ENCODE data around the gene STAT3. TPM values are rescaled to one million over a fixed set of nuclear protein-coding genes. Genes with fewer than 3 reads are reported as not detected.
"Not testable (repeated sequence)": the region's sequence is repeated elsewhere in the genome, so short reads cannot be mapped to it uniquely, and the experiment has no call there.

The STAT3 gene
- total RNA-seq, 1 donor from 2014 or later: 191 TPM

DNA sequence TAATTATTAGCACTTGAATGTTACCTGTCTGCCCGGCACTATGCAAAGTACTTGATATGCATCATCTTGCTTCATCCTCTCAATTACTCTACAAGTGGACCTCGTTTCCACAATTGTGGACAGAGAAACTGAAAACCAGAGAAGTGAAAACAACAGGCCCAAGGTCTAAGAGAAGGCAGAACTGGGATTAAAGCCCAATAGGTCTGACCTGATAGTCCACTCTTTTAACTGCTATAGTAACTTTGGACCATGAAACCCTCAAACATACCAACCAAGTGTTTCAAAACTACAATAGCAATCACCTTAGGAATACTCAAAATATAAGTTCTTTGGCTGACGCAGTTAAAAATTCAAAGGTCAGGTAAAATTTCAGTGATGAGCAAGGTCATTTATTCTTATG, 7.3 kb downstream of the STAT3 start:
- no peak for ATAC-seq

DNA sequence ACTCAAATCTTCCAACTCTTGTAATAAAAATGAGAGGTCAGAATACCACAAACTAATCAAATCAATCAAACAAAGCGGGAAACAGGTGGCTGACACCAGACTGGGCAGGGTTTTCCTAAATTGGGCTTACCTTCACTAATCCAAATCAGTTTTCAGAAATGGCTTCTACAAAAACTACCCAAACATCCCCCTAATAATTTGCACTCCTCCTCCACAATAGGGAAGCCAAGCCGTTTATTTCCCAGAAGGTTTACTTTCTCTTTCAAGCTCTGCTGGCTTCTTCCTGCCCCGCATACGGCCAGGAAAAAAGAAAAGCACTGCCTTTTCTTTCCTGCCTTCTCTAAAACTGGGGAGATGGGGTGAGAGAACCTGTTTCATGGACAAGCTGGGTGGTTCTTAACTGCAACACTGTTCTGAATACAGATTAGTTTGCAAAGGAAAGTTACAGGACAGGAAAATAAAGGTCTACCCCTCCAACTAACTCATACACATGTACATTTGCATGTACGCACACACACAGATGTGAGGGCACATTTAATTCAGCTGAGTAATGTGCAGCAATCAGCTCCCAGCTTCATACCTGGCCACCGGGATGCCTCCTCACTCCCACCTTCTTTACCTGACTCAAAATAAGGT, 9.2 kb downstream of the STAT3 start:
- peak; percentile 67 for ATAC-seq

DNA sequence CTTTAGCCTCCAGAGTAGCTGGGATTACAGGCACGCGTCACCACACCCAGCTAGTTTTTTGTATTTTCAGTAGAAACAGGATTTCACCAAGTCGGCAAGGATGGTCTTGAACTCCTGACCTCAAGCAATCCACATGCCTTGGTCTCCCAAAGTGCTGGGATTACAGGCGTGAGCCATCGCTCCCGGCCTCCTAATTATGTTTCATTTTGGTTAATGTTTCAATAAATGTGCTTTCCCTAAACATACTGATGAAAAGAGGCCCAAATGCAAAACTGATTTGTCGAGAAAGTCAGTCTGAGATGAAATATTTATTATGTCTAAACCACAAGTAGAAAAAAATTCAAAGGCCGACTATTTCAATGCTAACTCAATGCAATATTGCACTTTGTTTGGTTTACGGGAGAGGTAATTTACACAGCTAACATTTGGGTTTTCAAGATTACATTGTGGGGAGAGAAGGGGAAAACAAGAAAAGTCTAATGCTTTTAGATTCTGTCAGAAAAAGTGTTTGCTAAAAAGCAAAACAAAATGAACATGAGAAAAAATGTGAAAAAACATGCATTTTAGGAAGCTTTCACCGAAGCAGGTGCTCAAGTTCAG, 9.8 kb downstream of the STAT3 start:
- ATAC-seq: no peak

DNA sequence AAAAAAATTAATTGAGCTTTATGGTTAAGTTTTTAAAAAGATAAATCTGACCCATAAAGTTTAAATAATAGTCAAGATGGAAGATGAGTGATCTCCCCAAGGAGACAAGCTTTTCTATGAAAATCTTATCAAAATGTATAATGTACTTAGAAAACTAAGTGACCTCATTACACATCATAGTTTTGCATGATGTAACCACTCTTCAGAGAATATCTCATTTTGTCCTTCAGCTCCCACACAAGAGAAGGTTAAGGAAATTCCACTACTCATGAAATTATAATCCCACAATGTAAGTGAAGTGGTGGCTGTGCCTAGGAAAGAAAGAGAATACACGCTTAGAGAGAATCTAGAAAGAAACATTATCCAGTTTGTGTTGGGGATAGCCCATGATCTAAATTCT, 14.3 kb downstream of the STAT3 start:
- no peak for ATAC-seq

DNA sequence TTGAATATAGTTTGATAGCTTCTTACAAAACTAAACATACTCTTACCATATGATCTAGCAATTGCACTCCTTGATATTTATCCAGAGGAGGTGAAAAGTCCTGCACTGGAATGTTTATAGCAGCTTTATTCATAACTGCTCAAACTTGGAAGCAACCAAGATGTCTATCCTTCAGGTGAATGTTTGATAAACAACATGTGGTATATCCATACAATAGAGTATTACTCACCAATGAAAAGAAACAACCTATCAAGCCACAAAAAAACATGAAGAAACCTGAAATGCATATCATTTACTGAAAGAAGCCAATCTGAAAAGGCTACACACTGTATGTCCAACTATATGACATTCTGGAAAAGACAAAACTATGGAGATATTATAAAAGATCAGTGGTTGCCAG, 16.1 kb downstream of the STAT3 start:
- ATAC-seq: no peak

DNA sequence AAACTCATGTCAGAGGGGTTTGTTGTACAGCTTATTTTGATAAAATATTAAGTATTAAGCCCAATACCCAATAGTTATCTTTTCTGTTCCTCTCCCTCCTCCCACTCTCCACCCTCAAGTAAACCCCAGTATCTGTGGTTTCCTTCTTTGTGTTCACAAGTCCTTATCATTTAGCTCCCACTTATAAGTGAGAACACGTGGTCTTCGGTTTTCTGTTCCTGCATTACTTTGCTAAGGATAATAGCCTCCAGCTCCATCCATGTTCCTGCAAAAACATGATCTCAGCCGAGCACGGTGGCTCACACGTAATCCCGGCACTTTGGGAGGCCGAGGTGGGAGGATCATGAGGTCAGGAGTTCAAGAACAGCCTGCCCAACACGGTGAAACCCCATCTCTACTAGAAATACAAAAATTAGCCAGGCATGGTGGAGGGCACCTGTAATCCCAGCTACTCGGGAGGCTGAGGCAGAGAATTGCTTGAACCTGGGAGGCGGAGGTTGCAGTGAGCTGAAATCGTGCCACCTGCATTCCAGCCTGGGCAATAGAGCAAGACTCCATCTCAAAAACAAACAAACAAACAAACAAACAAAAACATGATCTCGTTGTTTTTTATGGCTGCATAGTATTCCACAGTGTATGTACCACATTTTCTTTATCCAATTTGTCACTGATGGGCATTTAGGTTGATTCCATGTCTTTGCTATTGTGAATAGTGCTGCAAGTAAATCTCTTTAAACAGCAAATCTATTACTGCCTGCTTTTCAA, 19.3 kb downstream of the STAT3 start:
- ATAC-seq: not testable (repeated sequence)

DNA sequence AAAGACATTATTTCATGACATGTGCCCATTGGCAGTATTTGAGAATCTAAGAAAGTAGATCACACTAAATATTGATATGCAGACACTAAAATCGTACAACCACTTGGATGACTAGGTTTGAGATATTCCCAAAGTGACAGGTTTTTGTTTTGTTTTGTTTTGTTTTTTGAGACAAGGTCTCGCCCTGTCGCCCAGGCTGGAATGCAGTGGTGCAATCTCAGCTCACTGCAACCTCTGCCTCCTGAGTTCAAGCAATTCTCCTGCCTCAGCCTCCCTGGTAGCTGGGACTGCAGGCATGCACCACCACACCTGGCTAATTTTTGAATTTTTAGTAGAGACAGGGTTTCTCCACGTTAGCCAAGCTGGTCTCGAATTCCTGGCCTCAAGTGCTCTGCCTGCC, 19.9 kb downstream of the STAT3 start:
- not testable (repeated sequence) for ATAC-seq

DNA sequence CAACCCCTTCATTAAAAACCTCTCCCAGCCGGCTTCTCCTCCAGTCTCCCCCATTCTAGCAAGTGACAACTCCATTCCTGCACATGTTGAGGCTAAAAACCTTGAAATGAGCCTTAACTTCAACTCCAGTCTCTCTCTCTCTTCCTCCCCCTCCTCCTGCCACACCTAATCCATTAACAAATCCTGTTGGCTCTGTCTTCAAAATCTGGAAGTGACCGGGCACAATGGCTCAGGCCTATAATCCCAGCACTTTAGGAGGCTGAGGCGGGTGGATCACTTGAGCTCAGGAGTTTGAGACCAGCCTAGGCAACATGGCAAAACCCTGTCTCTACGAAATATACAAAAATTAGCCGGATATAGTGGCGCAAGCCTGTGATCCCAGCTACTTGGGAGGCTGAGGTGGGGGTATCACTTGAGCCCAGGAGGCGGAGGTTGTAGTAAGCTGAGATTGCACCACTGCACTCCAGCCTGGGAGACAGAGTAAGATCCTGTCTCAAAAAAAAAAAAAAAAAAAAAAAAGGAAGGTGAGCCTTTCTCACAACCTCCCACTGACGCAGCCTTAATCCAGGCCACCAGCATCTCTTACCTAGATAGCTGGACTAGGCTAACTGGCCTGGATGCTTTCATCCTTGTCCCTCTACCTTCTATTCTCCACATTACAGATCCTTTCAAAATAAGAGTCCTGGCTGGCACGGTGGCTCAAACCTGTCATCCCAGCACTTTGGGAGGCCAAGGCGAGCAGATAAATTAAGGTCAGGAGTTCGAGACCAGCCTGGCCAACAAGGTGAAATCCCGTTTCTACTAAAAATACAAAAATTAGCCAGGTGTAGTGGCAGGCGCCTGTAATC, 21.8 kb downstream of the STAT3 start:
- not testable (repeated sequence) for ATAC-seq

DNA sequence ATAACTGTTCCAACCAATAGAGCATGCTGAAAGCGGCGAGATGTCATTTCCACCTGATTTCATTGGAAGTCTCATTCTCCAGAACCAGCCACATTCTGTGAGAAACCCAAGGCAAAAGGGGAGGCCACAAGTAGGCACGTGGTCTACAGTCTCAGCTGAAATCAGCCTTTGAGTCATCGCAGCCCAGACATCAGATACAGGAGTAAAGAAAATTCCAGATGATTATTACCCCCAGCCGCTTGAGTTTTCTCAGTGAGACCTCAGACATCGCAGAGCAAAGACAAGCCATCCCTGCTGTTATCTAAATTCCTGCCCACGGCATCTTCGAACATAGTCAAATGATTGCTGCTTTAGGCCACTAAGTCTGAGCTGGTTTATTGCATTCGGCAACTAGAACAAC, 23.1 kb downstream of the STAT3 start:
- no peak for ATAC-seq

DNA sequence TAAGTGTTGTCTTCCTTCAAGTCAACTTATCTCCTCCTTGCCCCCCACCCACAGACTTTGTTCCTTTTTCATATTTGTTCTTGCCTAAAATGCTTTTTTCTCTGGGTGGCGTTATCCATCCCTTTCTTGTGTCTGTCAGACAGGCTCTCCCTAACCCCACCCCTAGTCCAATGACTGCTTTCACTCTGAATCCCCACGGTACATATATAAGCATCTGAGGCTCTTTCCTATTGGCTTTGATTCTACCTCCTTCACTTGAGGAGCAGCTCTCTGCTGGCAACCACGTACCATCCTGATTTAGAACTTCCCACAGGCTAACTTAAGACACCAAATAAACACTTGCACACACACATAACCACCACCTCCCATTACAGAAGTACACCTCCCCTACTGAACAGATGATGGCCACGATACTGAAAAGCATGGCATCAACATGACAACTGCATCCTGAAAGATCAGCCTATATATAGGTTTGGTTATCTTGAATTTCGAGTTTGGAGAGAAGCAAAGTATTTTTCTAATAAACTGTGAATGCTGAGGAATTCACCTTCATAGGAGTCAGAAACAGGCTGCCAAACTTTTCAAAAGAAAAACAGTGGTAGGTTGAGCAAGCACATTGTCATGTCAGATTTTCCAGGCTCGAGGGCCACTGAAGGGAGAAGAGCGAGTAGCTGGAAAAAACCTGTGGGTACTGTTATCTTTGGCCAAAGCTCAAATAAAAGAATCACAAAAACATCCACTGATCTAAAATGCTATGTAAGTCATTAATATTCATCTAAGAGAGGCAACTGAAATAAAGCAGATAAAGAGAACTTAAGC, 24.3 kb downstream of the STAT3 start:
- ATAC-seq: peak; percentile 28

DNA sequence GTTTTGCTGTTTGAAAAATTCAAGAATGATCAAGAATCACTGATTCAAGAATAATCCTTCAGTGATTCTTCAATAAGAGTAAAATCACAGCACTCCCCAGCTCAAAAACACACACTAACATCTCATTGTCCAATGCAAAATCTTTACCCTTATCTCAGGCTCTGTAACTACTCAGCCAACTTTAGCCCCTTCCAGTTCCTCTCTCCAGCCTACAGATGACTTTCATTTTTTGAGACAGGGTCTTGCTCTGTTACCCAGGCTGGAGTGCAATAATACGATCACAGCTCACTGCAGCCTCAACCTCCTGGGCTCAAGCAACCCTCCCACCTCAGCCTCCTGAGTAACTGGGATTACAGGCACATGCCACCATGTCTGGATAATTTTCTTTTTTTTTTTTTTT, 25.0 kb downstream of the STAT3 start:
- ATAC-seq: no peak

DNA sequence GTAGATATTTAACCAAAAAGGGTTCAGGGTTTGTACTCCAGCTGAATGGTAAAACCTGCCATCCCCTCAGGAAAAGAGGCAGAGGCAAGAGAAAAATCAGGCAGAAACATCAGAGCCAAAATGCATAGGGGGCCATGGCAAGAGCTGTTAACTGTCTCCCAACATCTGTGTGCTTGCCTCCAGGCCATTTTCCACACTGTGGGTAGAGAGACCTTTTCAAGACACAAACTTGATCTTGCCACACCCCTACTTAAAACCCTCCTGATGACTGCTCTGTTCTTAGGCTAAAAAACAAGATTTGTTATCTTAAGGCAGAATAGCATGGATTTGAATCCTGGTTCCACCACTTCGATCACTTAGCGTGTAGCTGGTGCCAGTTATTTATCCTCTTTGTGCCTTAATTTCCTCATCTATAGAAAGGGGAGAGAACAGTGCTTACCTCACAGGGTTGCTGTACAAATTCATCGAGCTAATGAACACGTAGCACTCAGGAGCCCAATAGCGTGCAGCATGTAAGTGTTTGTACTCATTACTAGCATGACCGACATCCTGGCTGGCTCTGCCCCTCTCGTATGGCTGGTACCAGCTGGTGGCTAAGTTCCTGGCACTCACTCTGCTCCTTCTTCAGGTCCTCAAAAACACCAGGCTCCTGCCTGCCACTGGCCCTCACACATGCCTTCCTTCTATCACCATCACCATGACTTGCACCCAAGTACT, 25.8 kb downstream of the STAT3 start:
- ATAC-seq: peak; percentile 34

DNA sequence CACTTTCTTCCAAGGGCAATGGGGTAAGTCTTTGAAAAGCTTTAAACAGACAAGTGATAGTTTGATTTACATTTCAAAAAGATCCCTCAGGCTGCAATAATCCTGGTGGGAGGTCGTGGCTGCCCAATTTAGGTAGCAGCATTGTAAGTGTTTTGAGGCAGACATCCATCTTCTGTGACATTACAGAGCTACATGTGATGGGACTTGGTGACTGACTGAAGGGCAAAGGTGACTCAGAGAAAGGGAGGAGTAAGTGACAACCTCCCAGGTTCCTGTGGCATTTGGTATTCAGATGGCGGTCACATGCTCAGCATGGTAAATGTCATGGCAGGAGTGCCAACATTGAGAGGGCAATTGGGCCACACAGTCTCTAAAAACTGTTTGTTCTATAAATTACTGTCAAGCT, 26.5 kb downstream of the STAT3 start:
- peak; percentile 70 for ATAC-seq

DNA sequence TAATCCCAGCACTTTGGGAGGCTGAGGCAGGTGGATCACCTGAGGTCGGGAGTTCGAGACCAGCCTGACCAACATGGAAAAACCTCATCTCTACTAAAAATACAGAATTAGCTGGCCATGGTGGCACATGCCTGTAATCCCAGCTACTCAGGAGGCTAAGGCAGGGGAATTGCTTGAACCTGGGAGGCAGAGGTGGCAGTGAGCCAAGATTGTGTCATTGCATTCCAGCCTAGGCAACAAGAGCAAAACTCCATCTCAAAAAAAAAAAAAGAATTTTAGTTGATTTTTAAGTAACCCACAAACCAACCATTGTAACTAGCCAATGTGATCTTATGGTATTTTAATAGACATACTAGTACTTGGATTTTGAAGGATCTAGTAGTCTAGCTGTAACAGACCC, 27.9 kb downstream of the STAT3 start:
- not testable (repeated sequence) for ATAC-seq

DNA sequence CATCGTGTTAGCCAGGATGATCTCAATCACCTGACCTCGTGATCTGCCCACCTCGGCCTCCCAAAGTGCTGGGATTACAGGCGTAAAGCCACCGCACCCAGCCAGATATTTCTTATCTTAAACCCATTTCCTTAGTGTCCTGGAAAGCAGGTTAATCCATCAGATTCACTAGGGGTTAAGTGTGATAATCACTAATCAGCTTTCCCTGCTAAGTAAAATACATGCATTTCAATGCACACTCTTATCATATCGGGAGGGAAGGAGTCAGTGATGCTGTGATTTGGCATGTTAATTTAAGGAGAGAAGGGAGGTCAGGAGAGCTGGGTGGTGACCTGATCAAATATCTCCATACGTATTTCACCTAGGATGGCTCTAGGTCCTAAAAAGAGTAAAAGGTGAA, 29.1 kb downstream of the STAT3 start:
- no peak for ATAC-seq

DNA sequence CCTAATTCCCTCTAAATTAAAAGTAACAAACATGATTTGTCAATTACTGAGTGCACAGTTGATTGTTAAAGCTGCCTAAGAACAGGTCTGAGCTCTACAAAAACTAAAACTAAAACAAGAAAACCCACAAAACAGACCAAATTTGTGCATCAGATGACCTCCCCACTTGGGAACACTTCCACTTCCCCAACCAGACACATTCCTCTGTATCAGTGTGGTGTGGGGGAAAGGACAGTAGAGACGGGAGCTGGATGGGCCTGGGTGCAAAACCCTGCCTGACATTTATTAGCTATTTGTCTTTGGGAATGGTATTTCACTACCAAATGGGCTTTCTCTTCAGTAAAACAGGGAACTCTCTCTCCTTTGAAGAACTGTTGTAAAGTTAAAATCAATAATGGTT, 29.8 kb downstream of the STAT3 start:
- ATAC-seq: no peak

DNA sequence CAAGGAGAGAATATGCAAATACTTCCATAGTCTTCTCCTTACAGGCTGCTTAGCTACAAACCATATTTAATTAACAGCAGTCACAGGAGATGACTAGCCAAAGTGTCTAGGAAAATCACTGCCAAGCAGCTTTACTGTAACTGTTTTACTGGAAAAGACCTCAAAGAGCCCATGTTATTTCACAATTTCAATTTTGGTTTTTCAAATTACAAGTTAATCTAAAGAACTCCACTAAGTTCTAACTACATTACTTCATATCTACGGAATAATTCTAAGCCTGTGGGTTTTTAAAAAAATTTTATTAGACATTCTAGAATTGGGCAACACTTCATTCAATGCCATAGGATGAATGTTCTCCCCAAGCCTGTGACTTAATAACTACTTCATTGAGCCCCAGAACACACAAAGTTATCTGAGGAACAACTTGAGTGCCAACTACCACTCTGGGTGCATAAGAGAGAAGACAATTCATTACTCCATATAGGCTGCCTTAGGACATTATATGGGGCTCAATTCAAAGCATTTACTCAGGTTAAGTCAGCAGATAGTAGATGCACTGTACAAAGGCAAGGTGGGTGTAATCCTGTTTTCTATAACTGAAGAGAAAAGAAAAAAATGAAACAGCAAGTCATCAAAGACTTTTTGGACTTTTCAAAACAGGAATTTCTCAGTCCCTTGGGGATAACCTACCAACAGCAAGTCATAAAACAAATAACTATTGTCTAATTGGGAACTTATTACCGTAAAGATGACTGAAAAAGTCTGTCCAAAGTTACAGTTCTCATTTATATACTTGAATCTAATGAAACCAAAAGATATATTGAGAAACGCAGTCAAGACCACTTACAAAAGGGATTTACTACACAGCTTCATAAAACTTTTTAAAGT, 33.0 kb downstream of the STAT3 start:
- ATAC-seq: no peak

DNA sequence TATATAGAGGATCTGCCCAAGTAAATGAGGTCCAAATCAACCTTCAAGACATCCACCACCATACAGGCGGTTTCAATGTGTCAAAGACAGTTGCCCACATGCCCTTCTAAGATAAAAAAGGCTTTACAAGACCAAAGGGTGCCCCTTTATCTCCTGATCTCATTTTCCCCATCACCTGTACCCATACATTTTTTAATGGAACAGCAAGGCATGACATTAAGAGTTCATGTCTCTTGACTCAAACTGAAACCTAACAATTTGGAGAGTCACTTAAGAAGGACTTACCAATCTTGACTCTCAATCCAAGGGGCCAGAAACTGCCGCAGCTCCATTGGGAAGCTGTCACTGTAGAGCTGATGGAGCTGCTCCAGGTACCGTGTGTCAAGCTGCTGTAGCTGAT, 40.1 kb downstream of the STAT3 start:
- ATAC-seq: no peak

DNA sequence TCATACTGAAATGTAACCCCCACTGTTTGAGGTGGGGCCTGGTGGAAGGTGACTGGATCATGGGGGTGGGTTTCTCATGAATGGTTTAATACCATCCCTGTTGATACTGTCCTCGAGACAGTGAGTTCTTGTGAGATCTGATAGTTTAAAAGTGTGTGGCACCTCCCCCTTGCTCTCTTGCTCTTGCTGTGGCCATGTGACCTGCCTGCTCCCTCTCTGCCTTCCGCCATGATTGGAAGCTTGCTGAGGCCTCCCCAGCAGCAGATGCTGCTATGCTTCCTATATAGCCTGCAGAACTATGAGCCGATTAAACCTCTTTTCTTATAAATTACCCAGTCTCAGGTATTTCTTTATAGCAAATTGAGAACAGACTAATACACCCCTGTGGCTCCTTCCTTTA, 40.6 kb downstream of the STAT3 start:
- peak; percentile 11 for ATAC-seq

DNA sequence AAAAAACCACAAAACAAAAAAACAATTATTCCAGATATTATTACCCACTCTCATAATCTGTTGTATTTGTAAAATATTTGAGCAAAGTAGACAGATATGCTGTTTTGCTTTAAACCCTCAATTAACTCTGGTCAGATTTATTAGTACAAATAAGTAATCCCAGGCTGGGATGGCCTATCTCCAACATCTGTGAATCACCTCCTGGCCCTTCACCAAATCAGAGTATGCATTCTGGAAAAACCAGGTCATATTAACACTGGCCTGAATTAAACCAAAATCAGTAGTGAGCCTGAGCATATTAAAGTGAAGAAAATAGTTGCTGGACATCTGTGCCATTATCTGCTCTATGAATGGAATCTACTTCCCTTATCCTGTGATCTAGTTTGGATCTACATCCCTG, 41.0 kb downstream of the STAT3 start:
- peak; percentile 77 for ATAC-seq

All from esophagus mucosa (tissue), 1 donor.